Dendritic cell treated with granulocyte-macrophage colony-stimulating factor and Interleukin-4, amounts not matched to agents 40 ng/mL and 50 ng/mL, for 4 days (primary cell): ENCODE measurements around the gene RCE1.

ENCODE experiments used
- H3K27ac Mint-ChIP-seq: one replicate; pipeline ENCODE4 v1.8.0; 2022; ENCODE audit warnings: mild to moderate bottlenecking, mixed read lengths
- H3K27me3 Mint-ChIP-seq: one replicate; pipeline ENCODE4 v1.8.0; 2022; ENCODE audit warnings: mild to moderate bottlenecking, mixed read lengths
- H3K36me3 Mint-ChIP-seq: one replicate; pipeline ENCODE4 v1.8.0; 2022; ENCODE audit warnings: low read depth, mixed read lengths
- H3K4me1 Mint-ChIP-seq: one replicate; pipeline ENCODE4 v1.8.0; 2022; ENCODE audit warnings: low read depth, mixed read lengths
- H3K4me3 Mint-ChIP-seq: one replicate; pipeline ENCODE4 v1.8.0; 2022; ENCODE audit warnings: mild to moderate bottlenecking, moderate library complexity, mixed read lengths
- H3K9me3 Mint-ChIP-seq: one replicate; pipeline ENCODE4 v1.8.0; 2022; ENCODE audit warnings: mixed read lengths
- intact Hi-C: fragments of 100-400 bp; cut with micrococcal nuclease; formaldehyde crosslinking; loops from one replicate; pipeline ENCODE4 v1.15.0; 2022

RCE1 gene

DNA sequence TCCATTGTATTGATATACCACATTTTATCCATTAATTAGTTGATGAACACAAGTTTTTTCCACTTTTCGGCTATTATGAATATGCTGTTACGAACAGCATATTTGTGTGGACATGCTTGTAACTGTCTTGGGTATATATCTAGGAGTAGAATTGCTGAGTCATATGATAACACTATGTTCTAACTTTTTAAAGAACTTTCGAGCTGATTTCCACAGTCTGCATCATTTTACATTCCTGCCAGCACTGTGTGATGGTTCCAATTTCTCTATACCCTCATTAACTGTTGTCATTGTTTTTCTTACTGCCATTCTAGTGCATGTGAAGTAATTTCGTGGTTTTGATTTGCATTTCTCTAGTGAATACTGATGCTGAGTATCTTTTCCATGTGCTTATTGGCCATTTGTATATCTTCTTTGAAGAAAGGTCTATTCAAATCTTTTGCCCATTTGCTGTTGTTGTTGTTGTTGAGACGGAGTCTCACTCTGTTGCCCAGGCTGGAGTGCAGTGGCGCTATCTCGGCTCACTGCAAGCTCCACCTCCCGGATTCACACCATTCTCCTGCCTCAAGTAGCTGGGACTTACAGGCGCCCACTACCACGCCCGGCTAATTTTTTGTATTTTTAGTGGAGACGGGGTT lies 7.4 kb upstream of the RCE1 start:
- Mint-ChIP-seq H3K4me3 (no peak overlapping the region), H3K9me3 (no peaks in the 10 kb centered on the region), H3K4me1 (peaks cover 25% of the 10 kb centered on the region), H3K36me3 (peaks cover 18% of the 10 kb centered on the region), H3K27me3 (no peaks in the 10 kb centered on the region), H3K27ac (no peak overlapping the region)
- intact Hi-C loops, result no loop called here

DNA sequence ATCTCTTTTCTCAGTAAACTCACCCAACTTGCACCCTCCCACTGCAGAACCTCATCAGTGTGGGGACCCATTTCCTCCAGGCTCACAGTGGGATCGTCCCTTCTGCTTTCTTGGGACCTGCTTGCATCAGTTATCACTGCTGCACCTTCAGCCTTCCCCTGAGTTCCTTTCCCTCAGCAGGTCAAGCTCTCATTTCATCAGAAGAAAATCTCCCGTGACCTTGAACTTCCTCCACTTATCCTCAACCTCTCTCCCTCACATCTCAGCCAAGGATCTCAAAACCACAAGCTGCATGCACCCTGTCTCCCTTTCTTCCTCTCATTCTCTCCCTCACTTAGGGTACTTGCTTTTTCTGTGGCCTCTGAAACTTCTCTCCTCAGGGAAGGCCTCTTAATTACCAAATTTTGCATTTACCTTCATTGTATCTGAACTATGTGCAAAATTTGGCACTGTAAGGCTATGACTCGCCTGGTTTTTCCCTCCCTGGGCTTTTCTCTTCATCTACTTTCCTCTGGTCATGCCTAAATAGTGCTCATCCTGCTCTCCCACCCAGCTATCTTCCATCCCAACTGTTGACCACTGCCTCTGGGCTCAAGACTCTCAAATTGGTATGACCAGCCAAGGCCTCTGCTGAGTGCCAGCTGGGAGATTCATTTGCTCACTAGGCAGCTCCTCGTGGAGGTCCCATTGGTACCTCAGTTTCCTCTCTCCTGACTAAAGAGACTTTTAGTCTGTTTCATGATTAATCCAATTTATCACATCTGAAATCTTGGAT lies 2.7 kb upstream of the RCE1 start:
- H3K36me3 Mint-ChIP-seq, result peaks cover 43% of the 10 kb centered on the region
- intact Hi-C loops, result no loop called here

GRCh38 chr11:66841861-66842260 lies 1.4 kb upstream of the RCE1 start:
- H3K4me1 Mint-ChIP-seq, result peaks cover 60% of the 10 kb centered on the region
- intact Hi-C loops, result no loop called here
- peak overlapping the region; percentile 94 for H3K27ac Mint-ChIP-seq
- H3K36me3 Mint-ChIP-seq, result peaks cover 57% of the 10 kb centered on the region
- H3K9me3 Mint-ChIP-seq, result no peaks in the 10 kb centered on the region
- no peaks in the 10 kb centered on the region for H3K27me3 Mint-ChIP-seq
- H3K4me3 Mint-ChIP-seq, result peak overlapping the region; percentile 82

More for the DNA sequence above, 2.7 kb upstream of the RCE1 start:
- H3K9me3 Mint-ChIP-seq, result no peaks in the 10 kb centered on the region
- peaks cover 46% of the 10 kb centered on the region for H3K4me1 Mint-ChIP-seq
- H3K4me3 Mint-ChIP-seq, result no peak overlapping the region
- H3K27me3 Mint-ChIP-seq, result no peaks in the 10 kb centered on the region
- peak overlapping the region; percentile 37 for H3K27ac Mint-ChIP-seq

GRCh38 chr11:66842501-66842895 lies 743 bp upstream of the RCE1 start:
- peak overlapping the region; percentile 82 for H3K4me3 Mint-ChIP-seq
- no peaks in the 10 kb centered on the region for H3K27me3 Mint-ChIP-seq
- peaks cover 63% of the 10 kb centered on the region for H3K4me1 Mint-ChIP-seq
- H3K27ac Mint-ChIP-seq, result peak overlapping the region; percentile 94
- H3K9me3 Mint-ChIP-seq, result no peaks in the 10 kb centered on the region
- peaks cover 62% of the 10 kb centered on the region for H3K36me3 Mint-ChIP-seq
- intact Hi-C loops, result no loop called here

- intact Hi-C loops, result no loop called here
- Mint-ChIP-seq H3K27ac (peak overlapping the region; percentile 94), H3K36me3 (peaks cover 70% of the 10 kb centered on the region), H3K27me3 (no peaks in the 10 kb centered on the region), H3K4me3 (peak overlapping the region; percentile 82), H3K4me1 (peaks cover 63% of the 10 kb centered on the region), H3K9me3 (no peaks in the 10 kb centered on the region)
These were observed 695 bp downstream of the RCE1 start for GRCh38 chr11:66843776-66844495.

DNA sequence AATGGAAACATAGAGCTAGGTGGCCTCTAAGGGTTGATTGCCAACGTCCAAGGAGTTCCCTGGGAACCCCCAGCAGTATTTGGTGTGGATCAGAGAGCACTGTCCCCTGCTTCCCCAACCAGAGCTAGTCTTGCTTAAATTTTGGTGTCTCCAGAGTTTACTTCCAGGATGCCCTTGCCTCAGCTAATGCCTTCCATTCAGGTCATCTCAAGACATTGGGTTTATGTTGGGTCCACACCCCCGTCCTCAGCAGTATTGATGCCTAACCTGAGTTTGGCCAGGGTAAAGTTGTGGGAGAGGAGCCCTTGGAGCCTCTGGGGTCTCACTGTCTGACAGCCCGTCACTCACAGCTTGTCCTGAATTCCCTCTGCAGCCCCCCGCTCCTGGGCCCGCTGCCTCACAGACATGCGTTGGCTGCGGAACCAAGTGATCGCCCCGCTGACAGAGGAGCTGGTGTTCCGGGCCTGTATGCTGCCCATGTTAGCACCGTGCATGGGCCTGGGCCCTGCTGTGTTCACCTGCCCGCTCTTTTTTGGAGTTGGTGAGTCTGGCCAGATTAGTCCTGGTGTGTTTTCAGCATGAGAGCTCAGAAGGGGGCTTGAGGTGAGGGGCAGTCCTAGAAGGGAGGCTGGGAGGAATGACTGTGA lies 1.4 kb downstream of the RCE1 start:
- no peaks in the 10 kb centered on the region for H3K9me3 Mint-ChIP-seq
- intact Hi-C loops, result no loop called here
- peaks cover 63% of the 10 kb centered on the region for H3K4me1 Mint-ChIP-seq
- H3K36me3 Mint-ChIP-seq, result peaks cover 73% of the 10 kb centered on the region
- H3K4me3 Mint-ChIP-seq, result peak overlapping the region; percentile 82
- no peaks in the 10 kb centered on the region for H3K27me3 Mint-ChIP-seq
- H3K27ac Mint-ChIP-seq, result peak overlapping the region; percentile 94

DNA sequence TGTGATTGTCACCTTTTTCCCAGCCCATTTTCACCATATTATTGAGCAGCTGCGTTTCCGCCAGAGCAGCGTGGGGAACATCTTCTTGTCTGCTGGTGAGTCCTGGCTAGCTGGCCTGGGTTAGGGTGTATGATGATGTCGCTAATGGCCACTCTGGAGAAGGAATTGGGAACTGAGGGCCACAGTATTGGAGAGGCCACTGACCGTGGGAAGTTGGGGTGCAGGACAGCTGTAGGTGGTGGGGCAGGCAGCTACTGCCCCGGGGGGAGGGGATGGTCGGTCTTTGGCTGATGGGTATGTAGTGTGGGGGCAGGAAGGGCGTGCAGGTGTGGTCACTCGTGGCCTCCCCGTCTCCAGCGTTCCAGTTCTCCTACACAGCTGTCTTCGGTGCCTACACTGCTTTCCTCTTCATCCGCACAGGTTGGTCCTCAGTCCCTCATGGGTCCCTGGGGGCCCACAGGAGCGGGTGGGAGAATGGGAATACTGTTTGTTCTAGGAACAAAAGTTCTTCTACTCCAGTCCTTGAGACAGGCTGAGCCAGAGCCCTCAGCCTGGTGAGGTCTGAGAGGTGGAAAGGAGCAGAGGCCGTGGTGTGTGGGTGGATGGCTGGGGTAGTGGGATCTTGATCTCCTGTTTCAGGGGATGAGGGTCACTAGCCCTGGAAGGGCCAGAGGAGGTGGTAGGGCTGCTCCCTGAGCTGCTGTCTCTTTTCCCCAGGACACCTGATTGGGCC lies 2.1 kb downstream of the RCE1 start:
- H3K4me1 Mint-ChIP-seq, result peaks cover 56% of the 10 kb centered on the region
- intact Hi-C loops, result no loop called here
- no peak overlapping the region for H3K4me3 Mint-ChIP-seq
- H3K36me3 Mint-ChIP-seq, result peaks cover 73% of the 10 kb centered on the region
- H3K9me3 Mint-ChIP-seq, result no peaks in the 10 kb centered on the region
- no peaks in the 10 kb centered on the region for H3K27me3 Mint-ChIP-seq
- no peak overlapping the region for H3K27ac Mint-ChIP-seq

DNA sequence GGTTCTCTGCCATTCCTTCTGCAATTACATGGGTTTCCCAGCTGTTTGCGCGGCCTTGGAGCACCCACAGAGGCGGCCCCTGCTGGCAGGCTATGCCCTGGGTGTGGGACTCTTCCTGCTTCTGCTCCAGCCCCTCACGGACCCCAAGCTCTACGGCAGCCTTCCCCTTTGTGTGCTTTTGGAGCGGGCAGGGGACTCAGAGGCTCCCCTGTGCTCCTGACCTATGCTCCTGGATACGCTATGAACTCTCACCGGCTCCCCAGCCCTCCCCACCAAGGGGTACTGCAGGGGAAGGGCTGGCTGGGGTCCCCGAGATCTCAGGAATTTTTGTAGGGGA lies 2.6 kb downstream of the RCE1 start:
- intact Hi-C loops, result no loop called here

DNA sequence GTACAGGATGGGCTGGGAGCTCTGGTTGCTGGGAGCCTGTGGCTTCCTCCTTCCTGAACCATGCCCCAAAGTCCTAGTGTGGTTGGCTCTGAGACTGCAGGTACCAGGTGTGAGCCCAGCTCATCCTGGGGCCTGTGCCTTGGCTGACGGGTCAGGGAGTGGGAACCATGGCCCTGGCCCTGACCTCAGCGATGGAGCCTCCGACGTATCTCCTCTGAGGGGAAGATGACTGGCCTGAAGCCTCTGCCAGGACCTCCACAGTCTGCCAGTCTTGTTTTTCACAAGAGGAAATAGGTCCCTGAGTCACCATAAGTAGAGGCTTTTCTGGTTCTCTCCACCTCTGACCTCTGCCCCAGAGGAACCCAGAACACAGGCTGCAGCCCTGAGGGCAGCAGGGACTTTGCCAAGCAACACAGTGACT lies 3.4 kb downstream of the RCE1 start:
- Mint-ChIP-seq H3K4me1 (peaks cover 57% of the 10 kb centered on the region), H3K27ac (peak overlapping the region; percentile 53), H3K9me3 (no peaks in the 10 kb centered on the region), H3K36me3 (peaks cover 70% of the 10 kb centered on the region), H3K27me3 (no peaks in the 10 kb centered on the region), H3K4me3 (no peak overlapping the region)
- intact Hi-C loops, result no loop called here

More for the DNA sequence above, 2.6 kb downstream of the RCE1 start:
- no peak overlapping the region for H3K4me3 Mint-ChIP-seq
- H3K4me1 Mint-ChIP-seq, result peaks cover 55% of the 10 kb centered on the region
- H3K9me3 Mint-ChIP-seq, result no peaks in the 10 kb centered on the region
- peaks cover 73% of the 10 kb centered on the region for H3K36me3 Mint-ChIP-seq
- H3K27me3 Mint-ChIP-seq, result no peaks in the 10 kb centered on the region
- peak overlapping the region; percentile 53 for H3K27ac Mint-ChIP-seq

GRCh38 chr11:66847461-66848232 lies 4.4 kb downstream of the RCE1 start:
- Mint-ChIP-seq H3K27me3 (no peaks in the 10 kb centered on the region), H3K27ac (no peak overlapping the region), H3K9me3 (no peaks in the 10 kb centered on the region), H3K36me3 (peaks cover 61% of the 10 kb centered on the region), H3K4me3 (no peak overlapping the region), H3K4me1 (peaks cover 56% of the 10 kb centered on the region)
- intact Hi-C loops, result no loop called here

DNA sequence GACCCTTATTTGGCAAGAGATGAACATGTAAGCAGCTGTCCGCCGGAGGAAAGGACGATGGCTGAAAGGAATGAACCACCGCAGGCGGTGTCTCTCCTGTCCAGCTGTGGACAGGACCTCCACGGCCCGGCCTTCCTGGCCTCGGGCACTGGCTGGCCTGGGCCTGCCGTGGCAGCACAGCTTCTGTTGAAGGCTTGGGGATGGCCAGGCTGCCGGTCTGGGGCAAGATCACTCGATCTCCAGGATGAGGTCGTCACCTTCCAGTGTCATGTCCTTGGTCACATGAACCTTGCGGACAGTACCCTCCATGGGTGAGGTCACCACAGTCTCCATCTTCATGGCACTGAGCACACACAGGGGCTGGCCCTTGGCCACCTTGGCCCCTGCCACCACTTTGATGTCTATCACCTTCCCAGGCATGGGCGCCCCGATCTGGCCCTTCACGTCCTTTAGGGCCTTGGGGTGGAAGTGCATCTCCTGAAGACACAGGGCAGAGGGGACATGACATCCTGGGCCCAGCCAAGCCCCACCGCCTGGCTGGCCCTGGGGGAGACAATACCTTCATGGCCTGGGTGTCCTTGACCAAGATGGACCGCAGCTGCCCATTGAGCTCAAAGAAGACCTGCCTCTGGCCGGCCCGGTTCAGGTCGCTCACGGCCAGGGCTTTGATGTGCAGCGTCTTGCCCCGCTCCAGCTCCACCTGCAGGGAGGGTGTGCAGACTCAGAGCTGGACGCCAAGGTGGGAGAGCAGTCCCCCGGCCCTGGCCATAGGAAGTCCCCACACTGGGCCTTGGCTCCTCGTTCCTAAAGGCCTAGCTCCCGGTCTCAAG lies 5.6 kb downstream of the RCE1 start:
- Mint-ChIP-seq H3K27ac (no peak overlapping the region), H3K4me1 (peaks cover 58% of the 10 kb centered on the region), H3K36me3 (peaks cover 63% of the 10 kb centered on the region), H3K27me3 (no peaks in the 10 kb centered on the region), H3K4me3 (no peak overlapping the region), H3K9me3 (no peaks in the 10 kb centered on the region)
- intact Hi-C loops, result no loop called here

GRCh38 chr11:66849501-66850234 lies 6.4 kb downstream of the RCE1 start:
- Mint-ChIP-seq H3K27me3 (no peaks in the 10 kb centered on the region), H3K27ac (no peak overlapping the region), H3K4me1 (peaks cover 55% of the 10 kb centered on the region), H3K4me3 (no peak overlapping the region), H3K9me3 (no peaks in the 10 kb centered on the region), H3K36me3 (peaks cover 63% of the 10 kb centered on the region)
- intact Hi-C loops, result no loop called here
